RWPE1 (cell line): ENCODE results near the gene MMS22L.

Experiments used
- CTCF ChIA-PET: fragments of 350-600 bp; sonication (Branson Sonifier 250); formaldehyde crosslinking; extraction: SDS; loops from one replicate; lab custom pipeline; 2021; lab: Yijun Ruan, JAX
- POLR2A ChIA-PET: fragments of 400-600 bp; formaldehyde crosslinking; extraction: SDS; loops from one replicate; lab custom pipeline; 2020; ENCODE audit warnings: antibody characterized with exemption; ENCODE audit not compliant: low non-redundant PET; lab: Yijun Ruan, JAX
- DNase-seq: peaks from one replicate; pipeline ENCODE4 v3.0.0; 2012; ENCODE audit warnings: low spot score
- H3K27ac ChIP-seq: fragments of 450-650 bp; 2 replicates; pipeline ENCODE4 v1.5.1; 2017
- CTCF ChIP-seq: fragments of 450-650 bp; conservative IDR thresholded peaks from 2 replicates; pipeline ENCODE4 v1.5.1; 2017; ENCODE audit warnings: low read depth, mild to moderate bottlenecking

MMS22L gene

GRCh38 chr6:97306544-97307320, 23.7 kb upstream of the MMS22L start:
- ChIA-PET POLR2A (no interaction called here), CTCF (no interaction called here)
- no peak for DNase-seq
- H3K27ac ChIP-seq = no peak overlapping the region
- no peak for TF ChIP-seq CTCF

- ChIA-PET POLR2A (interaction anchor here (0.5 kb wide), 1 partner anchor 53 kb away, joined by 3 read pairs; no protein-coding TSS in a partner anchor), CTCF (no interaction called here)
- no peak overlapping the region for H3K27ac ChIP-seq
- TF ChIP-seq CTCF = no peak
- DNase-seq = no peak
Observed at GRCh38 chr6:97305414-97306066, 22.5 kb upstream of the MMS22L start.

- POLR2A ChIA-PET = no interaction called here
- TF ChIP-seq CTCF = no peak
- no peak overlapping the region for H3K27ac ChIP-seq
- CTCF ChIA-PET = no interaction called here
- no peak for DNase-seq
Observed at GRCh38 chr6:97304701-97305100, 21.7 kb upstream of the MMS22L start.

GRCh38 chr6:97294451-97294850, 11.4 kb upstream of the MMS22L start:
- no peak overlapping the region for H3K27ac ChIP-seq
- CTCF ChIA-PET = no interaction called here
- no peak for TF ChIP-seq CTCF
- POLR2A ChIA-PET = no interaction called here
- DNase-seq = no peak

- no peak for DNase-seq
- CTCF ChIA-PET = no interaction called here
- no peak for TF ChIP-seq CTCF
- no peak overlapping the region for H3K27ac ChIP-seq
- POLR2A ChIA-PET = no interaction called here
Observed at GRCh38 chr6:97293198-97293696, 10.2 kb upstream of the MMS22L start.

- H3K27ac ChIP-seq = no peak overlapping the region
- TF ChIP-seq CTCF = no peak
- CTCF ChIA-PET = no interaction called here
- DNase-seq = no peak
- POLR2A ChIA-PET = no interaction called here
Observed at GRCh38 chr6:97292671-97293070, 9.7 kb upstream of the MMS22L start.
